Neural progenitor cell (in vitro differentiated cells): ENCODE data around the gene CREBRF. TPM values are rescaled to one million over a fixed set of nuclear protein-coding genes. Genes with fewer than 3 reads are reported as not detected.

ENCODE experiments used
- DNase-seq: peaks from one replicate; pipeline ENCODE4 v3.0.0-alpha.2; 2016; ENCODE audit warnings: low spot score
- H2AFZ ChIP-seq: fragments of 200-600 bp; sonication (generic); replicated peaks from 2 replicates; pipeline ENCODE4 v1.6.1; 2016; ENCODE audit warnings: antibody characterized with exemption
- H3F3A ChIP-seq: fragments of 200-600 bp; sonication (generic); 2 replicates; pipeline ENCODE4 v1.6.1; 2016; ENCODE audit warnings: antibody characterized with exemption, low read depth
- H3K27ac ChIP-seq: fragments of 200-600 bp; sonication (generic); 2 replicates; pipeline ENCODE4 v1.5.1; 2016; ENCODE audit warnings: mild to moderate bottlenecking
- H3K27me3 ChIP-seq: fragments of 200-600 bp; sonication (generic); 2 replicates; pipeline ENCODE4 v1.6.1; 2016; ENCODE audit warnings: mild to moderate bottlenecking, moderate library complexity
- H3K36me3 ChIP-seq: fragments of 200-600 bp; sonication (generic); 2 replicates; pipeline ENCODE4 v1.5.1; 2016
- H3K4me1 ChIP-seq: fragments of 200-600 bp; sonication (generic); 2 replicates; pipeline ENCODE4 v1.6.1; 2016; ENCODE audit warnings: mixed run types
- H3K4me2 ChIP-seq: fragments of 200-600 bp; sonication (generic); 2 replicates; pipeline ENCODE4 v1.6.1; 2016
- H3K4me3 ChIP-seq: fragments of 200-600 bp; sonication (generic); 2 replicates; pipeline ENCODE4 v1.5.1; 2016
- H3K79me2 ChIP-seq: fragments of 200-600 bp; sonication (generic); 2 replicates; pipeline ENCODE4 v1.6.1; 2016; ENCODE audit warnings: low read depth
- H3K9ac ChIP-seq: fragments of 200-600 bp; sonication (generic); 2 replicates; pipeline ENCODE4 v1.6.1; 2016
- H3K9me3 ChIP-seq: fragments of 200-600 bp; sonication (generic); 2 replicates; pipeline ENCODE4 v1.5.1; 2016; ENCODE audit warnings: low read depth
- H4K20me1 ChIP-seq: fragments of 200-600 bp; sonication (generic); 2 replicates; pipeline ENCODE4 v1.6.1; 2016; ENCODE audit warnings: low read depth
- H3K27ac Mint-ChIP-seq: 3 replicates; pipeline ENCODE4 v1.8.0; 2021; ENCODE audit warnings: mixed read lengths
- H3K27me3 Mint-ChIP-seq: 2 replicates; pipeline ENCODE4 v1.8.0; 2022; ENCODE audit warnings: low read depth, mild to moderate bottlenecking, inconsistent platforms, moderate library complexity, mixed read lengths; ENCODE audit not compliant: insufficient read depth
- H3K36me3 Mint-ChIP-seq: 3 replicates; pipeline ENCODE4 v1.8.0; 2021; ENCODE audit warnings: mixed read lengths
- H3K4me1 Mint-ChIP-seq: 3 replicates; pipeline ENCODE4 v1.8.0; 2021; ENCODE audit warnings: mixed read lengths
- H3K4me3 Mint-ChIP-seq: 3 replicates; pipeline ENCODE4 v1.8.0; 2021; ENCODE audit warnings: mild to moderate bottlenecking, moderate library complexity, mixed read lengths
- H3K9me3 Mint-ChIP-seq: 3 replicates; pipeline ENCODE4 v1.8.0; 2020; ENCODE audit warnings: mixed read lengths
- CTCF ChIP-seq: fragments of 200-600 bp; sonication (generic); IDR thresholded peaks from 2 replicates; pipeline ENCODE4 v1.5.1; 2017; ENCODE audit warnings: antibody characterized with exemption, mild to moderate bottlenecking
- EZH2 ChIP-seq: fragments of 200-600 bp; sonication (generic); IDR thresholded peaks from 2 replicates; pipeline ENCODE4 v1.6.1; 2017; ENCODE audit warnings: antibody characterized with exemption, mild to moderate bottlenecking, moderate library complexity
- EZH2phosphoT487 ChIP-seq: fragments of 200-600 bp; sonication (generic); IDR thresholded peaks from 2 replicates; pipeline ENCODE4 v1.6.1; 2017; ENCODE audit warnings: antibody characterized with exemption
- total RNA-seq: library from RNA; depleted of rRNA; stranded (reverse); fragments of >200 nt; gene quantifications from 2 replicates; pipeline ENCODE4 v1.2.3, GENCODE V29; 2015; ENCODE audit warnings: low replicate concordance

CREBRF gene
- total RNA-seq, 1 donor from 2014 or later, result 14.3 TPM

- Histone ChIP-seq H2AFZ (no peak overlapping the region), H3F3A (peaks cover 4% of the 10 kb centered on the region), H3K36me3 (no peaks in the 10 kb centered on the region), H3K9ac (no peak overlapping the region), H3K4me3 (no peak overlapping the region), H3K27me3 (no peaks in the 10 kb centered on the region), H3K27ac (no peak overlapping the region), H3K4me2 (no peak overlapping the region), H3K79me2 (peaks cover 54% of the 10 kb centered on the region), H3K9me3 (no peaks in the 10 kb centered on the region), H3K4me1 (peaks cover 20% of the 10 kb centered on the region), H4K20me1 (no peaks in the 10 kb centered on the region)
- DNase-seq, result no peak
- no peak for TF ChIP-seq EZH2phosphoT487
- TF ChIP-seq EZH2, result no peak
- no peak for TF ChIP-seq CTCF
- no peak overlapping the region for H3K27ac Mint-ChIP-seq
- H3K4me1 Mint-ChIP-seq, result peaks cover 11% of the 10 kb centered on the region
- peaks cover 10% of the 10 kb centered on the region for H3K36me3 Mint-ChIP-seq
- H3K9me3 Mint-ChIP-seq, result no peaks in the 10 kb centered on the region
- H3K27me3 Mint-ChIP-seq, result peaks cover 2% of the 10 kb centered on the region
- H3K4me3 Mint-ChIP-seq, result no peak overlapping the region
Observed at GRCh38 chr5:173018358-173018757, 37.8 kb upstream of the CREBRF start.

GRCh38 chr5:173020154-173020581 lies 36.0 kb upstream of the CREBRF start:
- no peak overlapping the region for H3K4me3 Mint-ChIP-seq
- H3K4me1 Mint-ChIP-seq, result peaks cover 11% of the 10 kb centered on the region
- Histone ChIP-seq H2AFZ (no peak overlapping the region), H3K4me3 (no peak overlapping the region), H3K4me2 (no peak overlapping the region), H3K36me3 (no peaks in the 10 kb centered on the region), H3K79me2 (peaks cover 46% of the 10 kb centered on the region), H3K9ac (no peak overlapping the region), H3F3A (no peaks in the 10 kb centered on the region), H4K20me1 (no peaks in the 10 kb centered on the region), H3K9me3 (no peaks in the 10 kb centered on the region), H3K27me3 (no peaks in the 10 kb centered on the region), H3K4me1 (peaks cover 15% of the 10 kb centered on the region), H3K27ac (no peak overlapping the region)
- no peak overlapping the region for H3K27ac Mint-ChIP-seq
- TF ChIP-seq EZH2phosphoT487, result no peak
- TF ChIP-seq CTCF, result no peak
- TF ChIP-seq EZH2, result no peak
- H3K36me3 Mint-ChIP-seq, result peaks cover 13% of the 10 kb centered on the region
- H3K9me3 Mint-ChIP-seq, result no peaks in the 10 kb centered on the region
- peaks cover 2% of the 10 kb centered on the region for H3K27me3 Mint-ChIP-seq
- no peak for DNase-seq

- H3K9me3 Mint-ChIP-seq, result no peaks in the 10 kb centered on the region
- no peak for DNase-seq
- H3K4me1 ChIP-seq, result peaks cover 11% of the 10 kb centered on the region
- no peaks in the 10 kb centered on the region for H3K36me3 ChIP-seq
- TF ChIP-seq EZH2phosphoT487 (no peak), CTCF (no peak), EZH2 (no peak)
- no peak overlapping the region for H2AFZ ChIP-seq
- H3F3A ChIP-seq, result no peaks in the 10 kb centered on the region
- H3K9ac ChIP-seq, result no peak overlapping the region
- H3K27ac ChIP-seq, result no peak overlapping the region
- H3K4me3 ChIP-seq, result no peak overlapping the region
- H3K9me3 ChIP-seq, result no peaks in the 10 kb centered on the region
- H3K79me2 ChIP-seq, result peaks cover 45% of the 10 kb centered on the region
- peaks cover 2% of the 10 kb centered on the region for H3K27me3 Mint-ChIP-seq
- H4K20me1 ChIP-seq, result no peaks in the 10 kb centered on the region
- no peak overlapping the region for H3K4me3 Mint-ChIP-seq
- no peak overlapping the region for H3K4me2 ChIP-seq
- H3K4me1 Mint-ChIP-seq, result peaks cover 11% of the 10 kb centered on the region
- peaks cover 13% of the 10 kb centered on the region for H3K36me3 Mint-ChIP-seq
- no peak overlapping the region for H3K27ac Mint-ChIP-seq
- H3K27me3 ChIP-seq, result no peaks in the 10 kb centered on the region
Observed at GRCh38 chr5:173020643-173021042, 35.5 kb upstream of the CREBRF start.
